HL-60 (cell line): ENCODE measurements around the gene POR.

ENCODE experiments used
- DNase-seq, 2 experiments: peaks; one replicate each; pipeline ENCODE4 v3.0.0-alpha.2; 2010 to 2020; ENCODE audit warnings: low read depth in 1 of 2, low spot score in 1 of 2
- H3K27ac ChIP-seq: fragments of 250-450 bp; sonication (Bioruptor Pico); replicated peaks from 2 replicates; pipeline ENCODE4 v1.5.1; 2020; ENCODE audit warnings: mild to moderate bottlenecking, moderate library complexity
- H3K27me3 ChIP-seq: fragments of 250-450 bp; sonication (Bioruptor Pico); 2 replicates; pipeline ENCODE4 v1.5.1; 2021; ENCODE audit warnings: mild to moderate bottlenecking, moderate library complexity; ENCODE audit not compliant: insufficient read depth, poor library complexity, severe bottlenecking
- H3K4me3 ChIP-seq: replicated peaks from 2 replicates; pipeline ENCODE4 v1.5.1; 2011; ENCODE audit warnings: mild to moderate bottlenecking, control low read depth, low read length; ENCODE audit not compliant: insufficient read depth
- GABPA ChIP-seq: IDR thresholded peaks from 2 replicates; pipeline ENCODE4 v1.6.1; 2012; ENCODE audit warnings: low read depth
- POLR2AphosphoS5 ChIP-seq: IDR thresholded peaks from 2 replicates; pipeline ENCODE4 v1.6.1; 2012; ENCODE audit warnings: low read depth
- SPI1 ChIP-seq: IDR thresholded peaks from 2 replicates; pipeline ENCODE4 v1.6.1; 2012; ENCODE audit warnings: low read depth, mild to moderate bottlenecking, borderline replicate concordance
- TF ChIP-seq, protein P1 (sequence below): IDR thresholded peaks from one replicate; pipeline ENCODE4 v1.5.1; 2011; ENCODE audit warnings: low read length, control low read depth, inconsistent platforms; ENCODE audit not compliant: insufficient read depth
- TF ChIP-seq, protein P2 (sequence below): IDR thresholded peaks from 2 replicates; pipeline ENCODE4 v1.6.1; 2012; ENCODE audit warnings: low read depth; ENCODE audit not compliant: insufficient replicate concordance

POR gene

DNA sequence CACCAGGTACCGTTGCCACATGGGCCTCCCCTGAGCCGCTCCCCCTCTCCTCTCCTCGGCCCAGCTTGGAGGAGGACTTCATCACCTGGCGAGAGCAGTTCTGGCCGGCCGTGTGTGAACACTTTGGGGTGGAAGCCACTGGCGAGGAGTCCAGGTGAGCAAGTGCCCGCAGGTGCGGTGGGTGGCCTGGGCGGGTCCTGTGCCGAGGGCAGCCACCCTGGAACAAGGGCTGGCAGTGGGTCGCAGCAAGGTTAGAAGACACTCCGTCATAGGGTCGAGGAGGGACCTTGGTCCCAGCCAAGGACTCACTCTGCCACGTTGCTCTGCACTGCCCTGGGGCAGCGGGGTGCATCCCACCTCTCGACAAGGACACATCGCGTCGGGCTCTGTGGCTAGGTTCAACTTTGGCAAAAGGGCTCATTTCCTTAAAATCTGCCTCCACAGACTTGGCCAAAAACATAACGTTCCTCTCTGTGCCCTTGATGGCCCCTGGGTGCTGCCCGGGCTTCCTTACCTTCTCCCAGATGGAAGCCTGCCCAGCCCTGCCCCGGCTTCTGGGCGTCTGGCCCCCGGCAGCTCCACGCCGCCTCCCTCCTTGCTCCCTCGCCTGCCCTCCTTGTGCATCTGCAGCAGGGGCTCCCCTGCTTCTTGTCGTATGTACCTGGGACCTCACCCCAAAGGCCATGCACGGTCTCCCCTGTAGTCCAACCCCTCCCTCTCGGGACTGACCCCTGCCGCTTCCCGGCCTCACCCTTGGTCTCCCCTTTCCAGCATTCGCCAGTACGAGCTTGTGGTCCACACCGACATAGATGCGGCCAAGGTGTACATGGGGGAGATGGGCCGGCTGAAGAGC is 66.7 kb downstream of the POR start:
- Histone ChIP-seq H3K4me3 (no peak overlapping the region), H3K27ac (no peak overlapping the region), H3K27me3 (no peaks in the 10 kb centered on the region)
- TF ChIP-seq, protein P1, sequence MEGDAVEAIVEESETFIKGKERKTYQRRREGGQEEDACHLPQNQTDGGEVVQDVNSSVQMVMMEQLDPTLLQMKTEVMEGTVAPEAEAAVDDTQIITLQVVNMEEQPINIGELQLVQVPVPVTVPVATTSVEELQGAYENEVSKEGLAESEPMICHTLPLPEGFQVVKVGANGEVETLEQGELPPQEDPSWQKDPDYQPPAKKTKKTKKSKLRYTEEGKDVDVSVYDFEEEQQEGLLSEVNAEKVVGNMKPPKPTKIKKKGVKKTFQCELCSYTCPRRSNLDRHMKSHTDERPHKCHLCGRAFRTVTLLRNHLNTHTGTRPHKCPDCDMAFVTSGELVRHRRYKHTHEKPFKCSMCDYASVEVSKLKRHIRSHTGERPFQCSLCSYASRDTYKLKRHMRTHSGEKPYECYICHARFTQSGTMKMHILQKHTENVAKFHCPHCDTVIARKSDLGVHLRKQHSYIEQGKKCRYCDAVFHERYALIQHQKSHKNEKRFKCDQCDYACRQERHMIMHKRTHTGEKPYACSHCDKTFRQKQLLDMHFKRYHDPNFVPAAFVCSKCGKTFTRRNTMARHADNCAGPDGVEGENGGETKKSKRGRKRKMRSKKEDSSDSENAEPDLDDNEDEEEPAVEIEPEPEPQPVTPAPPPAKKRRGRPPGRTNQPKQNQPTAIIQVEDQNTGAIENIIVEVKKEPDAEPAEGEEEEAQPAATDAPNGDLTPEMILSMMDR = no peak
- no peak for DNase-seq

DNA sequence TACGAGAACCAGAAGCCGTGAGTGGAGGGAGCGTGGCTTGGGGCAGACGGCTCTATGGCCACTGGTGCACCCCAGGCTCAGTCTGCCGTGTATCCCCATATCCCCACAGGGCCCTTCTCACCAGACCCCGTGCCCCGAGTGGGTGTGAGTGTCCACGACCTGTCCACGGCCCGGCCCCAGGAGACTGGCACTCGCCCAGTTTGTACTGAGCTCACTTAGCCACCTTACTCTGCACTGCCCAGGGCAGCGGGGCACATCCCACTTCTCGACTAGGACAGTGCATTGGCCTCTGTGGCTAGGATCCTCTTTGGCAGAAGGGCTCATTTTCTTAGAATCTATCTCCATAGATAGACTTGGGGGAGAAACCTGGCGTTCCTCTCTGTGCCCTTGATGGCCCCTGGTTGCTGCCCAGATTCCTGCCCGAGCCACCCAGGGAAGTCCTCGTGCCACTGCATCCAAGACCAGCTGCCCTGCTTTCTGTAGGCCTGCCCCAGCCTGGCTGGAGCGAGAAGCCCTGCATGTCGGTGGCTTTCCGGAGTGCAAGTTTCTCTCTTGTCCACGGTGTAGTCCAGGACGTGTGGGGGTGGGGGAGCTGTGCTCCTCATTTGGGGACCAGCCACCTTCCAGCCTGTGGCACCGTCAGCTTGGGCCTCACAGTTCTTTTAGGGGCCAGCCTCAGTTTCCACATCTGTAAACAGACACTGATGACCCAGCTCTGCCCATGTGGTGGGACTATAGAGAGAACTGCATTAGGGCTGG is 67.5 kb downstream of the POR start:
- no peak overlapping the region for H3K4me3 ChIP-seq
- TF ChIP-seq GABPA = no peak
- TF ChIP-seq SPI1 = no peak
- TF ChIP-seq POLR2AphosphoS5 = no peak
- TF ChIP-seq, protein P1 = no peak
- TF ChIP-seq, protein P2, sequence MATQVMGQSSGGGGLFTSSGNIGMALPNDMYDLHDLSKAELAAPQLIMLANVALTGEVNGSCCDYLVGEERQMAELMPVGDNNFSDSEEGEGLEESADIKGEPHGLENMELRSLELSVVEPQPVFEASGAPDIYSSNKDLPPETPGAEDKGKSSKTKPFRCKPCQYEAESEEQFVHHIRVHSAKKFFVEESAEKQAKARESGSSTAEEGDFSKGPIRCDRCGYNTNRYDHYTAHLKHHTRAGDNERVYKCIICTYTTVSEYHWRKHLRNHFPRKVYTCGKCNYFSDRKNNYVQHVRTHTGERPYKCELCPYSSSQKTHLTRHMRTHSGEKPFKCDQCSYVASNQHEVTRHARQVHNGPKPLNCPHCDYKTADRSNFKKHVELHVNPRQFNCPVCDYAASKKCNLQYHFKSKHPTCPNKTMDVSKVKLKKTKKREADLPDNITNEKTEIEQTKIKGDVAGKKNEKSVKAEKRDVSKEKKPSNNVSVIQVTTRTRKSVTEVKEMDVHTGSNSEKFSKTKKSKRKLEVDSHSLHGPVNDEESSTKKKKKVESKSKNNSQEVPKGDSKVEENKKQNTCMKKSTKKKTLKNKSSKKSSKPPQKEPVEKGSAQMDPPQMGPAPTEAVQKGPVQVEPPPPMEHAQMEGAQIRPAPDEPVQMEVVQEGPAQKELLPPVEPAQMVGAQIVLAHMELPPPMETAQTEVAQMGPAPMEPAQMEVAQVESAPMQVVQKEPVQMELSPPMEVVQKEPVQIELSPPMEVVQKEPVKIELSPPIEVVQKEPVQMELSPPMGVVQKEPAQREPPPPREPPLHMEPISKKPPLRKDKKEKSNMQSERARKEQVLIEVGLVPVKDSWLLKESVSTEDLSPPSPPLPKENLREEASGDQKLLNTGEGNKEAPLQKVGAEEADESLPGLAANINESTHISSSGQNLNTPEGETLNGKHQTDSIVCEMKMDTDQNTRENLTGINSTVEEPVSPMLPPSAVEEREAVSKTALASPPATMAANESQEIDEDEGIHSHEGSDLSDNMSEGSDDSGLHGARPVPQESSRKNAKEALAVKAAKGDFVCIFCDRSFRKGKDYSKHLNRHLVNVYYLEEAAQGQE = no peak
- DNase-seq = no peak
- H3K27ac ChIP-seq = no peak overlapping the region
- H3K27me3 ChIP-seq = no peaks in the 10 kb centered on the region

- Histone ChIP-seq H3K27me3 (no peaks in the 10 kb centered on the region), H3K27ac (no peak overlapping the region), H3K4me3 (no peak overlapping the region)
- no peak for DNase-seq
- TF ChIP-seq, protein P2 = no peak
- TF ChIP-seq, protein P1 = no peak
These were observed 68.6 kb downstream of the POR start for GRCh38 chr7:75983471-75984129.
